Measurements from ENCODE around the gene SLC9A2. TPM values are rescaled to one million over a fixed set of nuclear protein-coding genes. Genes with fewer than 3 reads are reported as not detected.
A peak's percentile ranks its signal among the peaks of the same experiment; 100 is the strongest.

Gene SLC9A2
- total RNA-seq, 1 donor from 2014 or later: 0.32 TPM

- H3K27me3 Mint-ChIP-seq (ENCODE audit: low read depth, unreplicated experiment): no peaks in the 10 kb centered on the region
- Histone ChIP-seq H3K27me3 (ENCODE audit: insufficient read depth, low read length) (no peaks in the 10 kb centered on the region), H3K36me3 (ENCODE audit: insufficient read depth, low read length) (no peaks in the 10 kb centered on the region), H3K4me1 (ENCODE audit: insufficient read depth, low read length) (peaks cover 11% of the 10 kb centered on the region), H3K9me3 (ENCODE audit: insufficient read depth, low read depth, low read length) (no peaks in the 10 kb centered on the region), H3K79me2 (ENCODE audit: insufficient read depth, low read length) (peaks cover 19% of the 10 kb centered on the region), H3K27ac (ENCODE audit: low read depth, low read length) (no peak overlapping the region), H2AFZ (ENCODE audit: low read depth, low read length) (peak overlapping the region; percentile 100), H3K4me3 (ENCODE audit: insufficient read depth, low read depth, low read length) (peak overlapping the region; percentile 83), H4K20me1 (ENCODE audit: insufficient read depth, low read length) (peaks cover 17% of the 10 kb centered on the region), H3K9ac (ENCODE audit: low read length) (peak overlapping the region; percentile 80), H3K4me2 (ENCODE audit: low read length) (peak overlapping the region; percentile 83)
- DNase-seq (ENCODE audit: low read depth) (peak; percentile 3), FAIRE-seq (no peak)
- no peak for TF ChIP-seq EZH2 (IDR thresholded peaks at IDR 0.05; ENCODE audit: insufficient read depth, low read length)
- TF ChIP-seq, protein P1, sequence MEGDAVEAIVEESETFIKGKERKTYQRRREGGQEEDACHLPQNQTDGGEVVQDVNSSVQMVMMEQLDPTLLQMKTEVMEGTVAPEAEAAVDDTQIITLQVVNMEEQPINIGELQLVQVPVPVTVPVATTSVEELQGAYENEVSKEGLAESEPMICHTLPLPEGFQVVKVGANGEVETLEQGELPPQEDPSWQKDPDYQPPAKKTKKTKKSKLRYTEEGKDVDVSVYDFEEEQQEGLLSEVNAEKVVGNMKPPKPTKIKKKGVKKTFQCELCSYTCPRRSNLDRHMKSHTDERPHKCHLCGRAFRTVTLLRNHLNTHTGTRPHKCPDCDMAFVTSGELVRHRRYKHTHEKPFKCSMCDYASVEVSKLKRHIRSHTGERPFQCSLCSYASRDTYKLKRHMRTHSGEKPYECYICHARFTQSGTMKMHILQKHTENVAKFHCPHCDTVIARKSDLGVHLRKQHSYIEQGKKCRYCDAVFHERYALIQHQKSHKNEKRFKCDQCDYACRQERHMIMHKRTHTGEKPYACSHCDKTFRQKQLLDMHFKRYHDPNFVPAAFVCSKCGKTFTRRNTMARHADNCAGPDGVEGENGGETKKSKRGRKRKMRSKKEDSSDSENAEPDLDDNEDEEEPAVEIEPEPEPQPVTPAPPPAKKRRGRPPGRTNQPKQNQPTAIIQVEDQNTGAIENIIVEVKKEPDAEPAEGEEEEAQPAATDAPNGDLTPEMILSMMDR (IDR thresholded peaks at IDR 0.05; ENCODE audit: insufficient read depth, low read depth, low read length): no peak
- H3K27ac Mint-ChIP-seq (ENCODE audit: unreplicated experiment): peak overlapping the region; percentile 28
- no peaks in the 10 kb centered on the region for H3K9me3 Mint-ChIP-seq (ENCODE audit: unreplicated experiment)
- H3K4me1 Mint-ChIP-seq (ENCODE audit: low read depth, unreplicated experiment): peaks cover 2% of the 10 kb centered on the region
- H3K4me3 Mint-ChIP-seq (ENCODE audit: unreplicated experiment): peak overlapping the region; percentile 98
- no peaks in the 10 kb centered on the region for H3K36me3 Mint-ChIP-seq (ENCODE audit: low read depth, unreplicated experiment)
These were observed 116.7 kb downstream of the SLC9A2 start for GRCh38 chr2:102736110-102736409.

GRCh38 chr2:102736410-102737409 is 117.4 kb downstream of the SLC9A2 start:
- Histone ChIP-seq H3K79me2 (ENCODE audit: insufficient read depth, low read length) (peaks cover 19% of the 10 kb centered on the region), H3K4me2 (ENCODE audit: low read length) (peak overlapping the region; percentile 83), H3K9ac (ENCODE audit: low read length) (peak overlapping the region; percentile 80), H4K20me1 (ENCODE audit: insufficient read depth, low read length) (peaks cover 17% of the 10 kb centered on the region), H2AFZ (ENCODE audit: low read depth, low read length) (peak overlapping the region; percentile 100), H3K36me3 (ENCODE audit: insufficient read depth, low read length) (no peaks in the 10 kb centered on the region), H3K4me1 (ENCODE audit: insufficient read depth, low read length) (peaks cover 11% of the 10 kb centered on the region), H3K27me3 (ENCODE audit: insufficient read depth, low read length) (no peaks in the 10 kb centered on the region), H3K27ac (ENCODE audit: low read depth, low read length) (no peak overlapping the region), H3K4me3 (ENCODE audit: insufficient read depth, low read depth, low read length) (peak overlapping the region; percentile 83), H3K9me3 (ENCODE audit: insufficient read depth, low read depth, low read length) (no peaks in the 10 kb centered on the region)
- peaks cover 2% of the 10 kb centered on the region for H3K4me1 Mint-ChIP-seq (ENCODE audit: low read depth, unreplicated experiment)
- DNase-seq (ENCODE audit: low read depth): peak; percentile 31
- no peaks in the 10 kb centered on the region for H3K27me3 Mint-ChIP-seq (ENCODE audit: low read depth, unreplicated experiment)
- no peak for FAIRE-seq
- peak overlapping the region; percentile 98 for H3K4me3 Mint-ChIP-seq (ENCODE audit: unreplicated experiment)
- no peaks in the 10 kb centered on the region for H3K9me3 Mint-ChIP-seq (ENCODE audit: unreplicated experiment)
- no peaks in the 10 kb centered on the region for H3K36me3 Mint-ChIP-seq (ENCODE audit: low read depth, unreplicated experiment)
- peak overlapping the region; percentile 62 for H3K27ac Mint-ChIP-seq (ENCODE audit: unreplicated experiment)
- no peak for TF ChIP-seq EZH2 (IDR thresholded peaks at IDR 0.05; ENCODE audit: insufficient read depth, low read length)
- TF ChIP-seq, protein P1 (IDR thresholded peaks at IDR 0.05; ENCODE audit: insufficient read depth, low read depth, low read length): no peak

GRCh38 chr2:102737431-102737830 is 118.1 kb downstream of the SLC9A2 start:
- H3K4me1 ChIP-seq (ENCODE audit: insufficient read depth, low read length): peaks cover 11% of the 10 kb centered on the region
- H3K79me2 ChIP-seq (ENCODE audit: insufficient read depth, low read length): peaks cover 19% of the 10 kb centered on the region
- Mint-ChIP-seq H3K27ac (ENCODE audit: unreplicated experiment) (peak overlapping the region; percentile 62), H3K27me3 (ENCODE audit: low read depth, unreplicated experiment) (no peaks in the 10 kb centered on the region), H3K36me3 (ENCODE audit: low read depth, unreplicated experiment) (no peaks in the 10 kb centered on the region), H3K9me3 (ENCODE audit: unreplicated experiment) (no peaks in the 10 kb centered on the region), H3K4me3 (ENCODE audit: unreplicated experiment) (peak overlapping the region; percentile 98), H3K4me1 (ENCODE audit: low read depth, unreplicated experiment) (peaks cover 2% of the 10 kb centered on the region)
- no peaks in the 10 kb centered on the region for H3K9me3 ChIP-seq (ENCODE audit: insufficient read depth, low read depth, low read length)
- TF ChIP-seq, protein P1 (IDR thresholded peaks at IDR 0.05; ENCODE audit: insufficient read depth, low read depth, low read length): no peak
- no peak for TF ChIP-seq EZH2 (IDR thresholded peaks at IDR 0.05; ENCODE audit: insufficient read depth, low read length)
- H3K27ac ChIP-seq (ENCODE audit: low read depth, low read length): no peak overlapping the region
- peak overlapping the region; percentile 83 for H3K4me2 ChIP-seq (ENCODE audit: low read length)
- H3K27me3 ChIP-seq (ENCODE audit: insufficient read depth, low read length): no peaks in the 10 kb centered on the region
- H3K9ac ChIP-seq (ENCODE audit: low read length): no peak overlapping the region
- peak overlapping the region; percentile 100 for H2AFZ ChIP-seq (ENCODE audit: low read depth, low read length)
- peaks cover 17% of the 10 kb centered on the region for H4K20me1 ChIP-seq (ENCODE audit: insufficient read depth, low read length)
- FAIRE-seq (no peak), DNase-seq (ENCODE audit: low read depth) (no peak)
- no peaks in the 10 kb centered on the region for H3K36me3 ChIP-seq (ENCODE audit: insufficient read depth, low read length)
- peak overlapping the region; percentile 83 for H3K4me3 ChIP-seq (ENCODE audit: insufficient read depth, low read depth, low read length)
